HUDEP-2 (cell line): ENCODE data around the gene ARL11.

Source experiments
- DNase-seq, 76 experiments: peaks; one replicate each; lab custom pipeline; 2025; ENCODE audit not compliant: unreplicated experiment in 76 of 76; lab: John Stamatoyannopoulos, UW

The ARL11 gene

DNA sequence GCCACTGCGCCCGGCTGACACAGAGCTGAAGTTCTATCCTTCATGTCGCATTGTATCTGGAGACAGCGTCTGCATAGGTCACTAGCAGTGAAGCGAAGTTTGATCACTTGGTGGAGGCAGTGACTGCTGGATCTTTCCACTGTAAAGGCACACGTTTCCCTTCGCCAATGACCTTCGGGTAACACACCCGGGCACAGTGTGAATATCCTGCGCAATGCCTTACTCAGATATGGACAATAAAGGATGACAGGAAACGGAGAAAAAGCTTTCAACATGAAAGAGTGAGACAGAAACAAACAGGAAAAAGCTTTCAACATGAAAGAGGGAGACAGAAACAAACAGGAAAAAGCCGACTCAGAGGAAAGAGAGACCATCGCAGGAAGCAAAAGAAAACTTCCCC is 17.1 kb downstream of the ARL11 start:
- DNase-seq: no peak

DNA sequence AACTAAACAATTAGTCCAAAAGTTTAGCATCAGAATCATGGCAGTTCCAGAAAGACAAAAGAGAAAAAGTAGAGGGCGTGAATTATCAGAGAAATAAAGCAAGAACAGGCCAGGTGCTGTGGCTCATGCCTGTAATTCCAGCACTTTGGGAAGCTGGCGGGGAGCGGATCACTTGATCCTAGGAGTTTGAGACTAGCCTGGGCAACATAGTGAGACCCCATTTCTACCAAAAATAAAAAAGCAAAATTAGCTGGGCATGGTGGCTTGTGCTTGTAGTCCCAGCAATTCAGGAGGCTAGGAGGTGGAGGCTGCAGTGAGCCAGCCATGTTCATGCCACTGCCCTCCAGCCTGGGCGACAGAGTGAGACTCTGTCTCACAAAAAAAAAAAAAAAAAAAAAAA is 18.4 kb downstream of the ARL11 start:
- DNase-seq: no peak

DNA sequence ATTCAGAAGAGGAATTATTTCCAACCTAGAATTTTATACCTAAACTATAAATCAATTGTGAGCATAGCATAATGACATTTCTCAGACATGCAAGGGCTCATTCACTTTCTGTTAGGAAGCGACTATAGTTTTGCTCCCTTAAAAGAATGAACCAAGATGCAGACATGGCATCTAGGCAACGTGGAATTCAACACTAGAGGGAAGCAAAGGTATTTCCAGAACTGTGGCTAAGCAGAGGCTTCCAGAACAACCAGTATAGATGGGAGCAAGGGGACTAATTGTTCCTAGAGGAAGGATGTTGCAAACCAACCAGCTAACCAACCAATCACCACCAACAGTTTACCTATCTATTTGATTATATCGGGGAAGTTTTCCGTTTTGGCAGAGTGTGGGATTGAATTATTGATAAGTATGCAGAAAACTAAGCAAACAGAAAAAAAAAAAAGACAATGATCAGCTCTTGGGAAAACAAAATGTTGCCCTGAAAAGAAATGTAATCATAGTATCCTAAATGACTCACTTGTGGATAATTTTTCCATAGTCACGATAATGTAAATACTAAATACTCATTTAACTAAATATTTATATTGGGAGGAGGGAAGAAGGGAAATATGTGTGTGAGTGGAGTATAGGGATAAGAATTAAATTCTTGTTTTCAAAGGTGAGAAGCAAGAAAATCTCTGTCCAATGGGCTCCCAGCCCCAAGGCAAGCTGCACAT is 21.1 kb downstream of the ARL11 start:
- DNase-seq: peak in 1 of 76 experiments; percentile 2

DNA sequence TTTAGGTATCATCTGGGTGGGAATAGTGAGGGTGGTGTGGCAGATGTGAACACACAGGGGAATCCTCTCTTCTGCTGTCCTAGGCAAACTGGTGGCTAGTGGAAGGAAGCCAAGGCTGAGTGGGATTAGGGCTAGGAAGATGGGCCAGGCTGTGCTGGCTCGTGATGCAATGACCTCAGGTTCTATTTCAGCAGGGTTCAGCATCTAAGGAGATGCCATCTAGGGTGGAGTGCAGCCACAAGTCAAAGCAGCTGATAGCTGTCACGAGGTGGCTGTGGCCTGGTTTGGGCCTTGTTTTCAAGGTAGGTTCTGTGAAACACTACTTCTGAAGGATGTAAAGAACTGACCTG is 21.6 kb downstream of the ARL11 start:
- DNase-seq: no peak

DNA sequence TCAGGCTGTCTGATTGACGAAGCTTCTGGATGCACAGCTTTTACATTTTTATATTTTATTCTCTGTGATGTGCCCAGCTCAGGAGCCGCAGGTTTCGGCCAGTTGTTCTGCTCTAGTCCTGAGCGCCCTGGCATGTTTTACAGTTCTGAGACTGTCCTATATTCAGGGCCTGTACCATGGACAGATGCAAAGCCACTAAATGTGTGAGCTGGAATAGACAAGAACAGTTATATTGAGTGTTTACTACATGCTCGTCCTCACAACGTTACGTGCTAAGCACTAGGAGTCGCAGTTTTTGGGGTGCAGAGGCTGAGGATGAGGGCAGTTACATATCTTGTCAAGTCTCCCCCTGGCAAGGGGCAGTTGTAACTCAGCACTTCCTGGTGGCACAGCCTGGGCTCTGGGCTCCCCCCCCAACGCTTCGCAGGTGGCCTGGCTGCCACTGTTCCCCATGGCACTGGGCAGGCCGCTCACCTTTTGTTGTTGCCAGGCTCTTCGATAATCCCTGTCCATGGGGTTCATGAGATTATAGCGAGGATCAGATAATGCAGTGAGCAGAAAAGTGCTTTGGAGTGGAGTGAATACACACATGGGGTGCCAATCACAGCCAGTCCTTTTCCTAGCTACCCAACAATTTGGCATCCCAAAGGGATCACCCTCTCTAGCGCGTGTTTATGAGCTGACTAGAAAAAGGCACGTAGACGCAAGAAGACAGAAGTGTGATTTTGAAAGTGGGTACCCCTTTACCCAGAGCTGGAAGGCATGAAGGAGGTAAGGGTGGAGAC is 23.5 kb downstream of the ARL11 start:
- no peak for DNase-seq

DNA sequence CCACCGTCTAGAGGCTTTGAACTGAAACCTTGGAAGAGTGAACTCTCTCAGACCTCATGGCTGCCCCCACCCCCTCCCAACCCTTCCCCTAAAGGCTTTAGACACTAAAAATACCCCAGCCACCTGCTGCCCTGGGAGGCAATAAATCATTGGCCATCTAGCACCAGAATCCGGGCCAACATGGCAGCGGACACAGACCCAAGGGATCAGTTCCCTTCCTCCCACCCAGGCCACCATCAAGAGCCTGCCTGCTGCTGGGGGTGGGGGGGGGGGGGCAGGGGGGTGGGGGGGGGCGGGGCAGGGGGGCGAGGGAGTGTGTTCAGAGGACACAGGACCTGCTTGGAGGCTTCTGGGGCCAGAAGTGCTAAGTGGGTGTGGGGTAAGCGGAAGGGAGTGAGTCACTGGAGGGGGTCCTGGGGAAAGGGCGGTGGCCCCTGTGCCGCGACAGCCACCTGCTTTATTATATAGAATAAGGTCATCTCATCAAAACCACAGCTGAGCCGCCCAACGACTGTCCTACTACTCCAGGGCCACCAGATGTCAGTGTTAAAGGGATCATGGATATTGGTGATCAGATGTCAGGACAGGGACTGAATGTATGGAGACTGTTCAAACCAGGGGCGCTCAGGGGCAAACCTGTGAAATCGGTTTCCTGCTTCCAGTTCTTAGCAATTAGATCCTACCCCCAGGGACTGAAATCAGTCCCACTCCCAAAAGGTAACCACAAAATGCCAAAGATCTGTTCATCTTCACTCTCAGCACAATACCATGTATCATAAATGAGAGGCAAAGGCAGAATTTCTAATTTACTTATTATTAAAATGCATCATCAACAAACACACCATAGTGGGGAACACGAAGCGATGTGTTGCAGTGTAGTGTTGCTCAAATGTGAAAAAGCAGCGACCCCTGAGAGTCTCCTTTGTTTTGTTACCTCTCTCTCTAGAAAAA is 24.3 kb downstream of the ARL11 start:
- peak in 55 of 76 experiments; percentile 1 to 58 (median 24) for DNase-seq

DNA sequence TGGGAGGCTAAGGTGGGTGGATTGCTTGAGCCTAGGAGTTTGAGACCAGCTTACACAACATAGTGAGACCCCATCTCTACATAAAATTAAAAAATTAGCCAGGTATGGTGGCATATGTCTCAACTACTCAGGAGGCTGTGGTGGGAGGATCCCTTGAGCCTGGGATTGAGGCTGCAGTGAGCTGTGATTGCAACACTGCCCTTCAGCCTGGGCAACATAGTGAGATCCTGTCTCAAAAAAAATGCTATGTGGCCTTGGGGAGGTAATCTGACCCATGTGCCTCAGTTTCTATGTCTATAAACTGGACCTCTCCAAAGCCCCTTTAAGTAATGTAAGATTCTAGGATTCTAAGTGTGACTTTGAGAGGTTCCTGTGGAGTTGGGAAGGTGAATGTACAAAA is 25.2 kb downstream of the ARL11 start:
- no peak for DNase-seq

DNA sequence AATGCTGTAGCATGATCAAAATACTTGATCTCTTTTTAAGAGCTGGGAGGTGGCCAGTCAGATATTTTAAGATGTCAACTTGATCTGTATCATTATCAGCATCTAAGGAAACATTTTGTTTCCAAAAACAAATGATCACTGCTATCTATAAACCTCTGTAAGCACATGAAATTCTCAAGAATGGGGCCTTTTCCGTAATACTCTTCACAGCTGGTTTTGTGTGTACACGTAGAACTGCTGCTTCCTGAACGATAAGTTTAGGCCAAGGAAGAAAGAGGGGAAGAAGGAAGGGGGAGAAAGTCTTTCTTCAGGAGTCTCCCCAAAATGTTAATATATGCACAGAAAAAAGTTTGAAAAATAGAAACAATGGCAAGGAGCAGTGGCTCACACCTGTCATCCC is 25.7 kb downstream of the ARL11 start:
- DNase-seq: no peak

DNA sequence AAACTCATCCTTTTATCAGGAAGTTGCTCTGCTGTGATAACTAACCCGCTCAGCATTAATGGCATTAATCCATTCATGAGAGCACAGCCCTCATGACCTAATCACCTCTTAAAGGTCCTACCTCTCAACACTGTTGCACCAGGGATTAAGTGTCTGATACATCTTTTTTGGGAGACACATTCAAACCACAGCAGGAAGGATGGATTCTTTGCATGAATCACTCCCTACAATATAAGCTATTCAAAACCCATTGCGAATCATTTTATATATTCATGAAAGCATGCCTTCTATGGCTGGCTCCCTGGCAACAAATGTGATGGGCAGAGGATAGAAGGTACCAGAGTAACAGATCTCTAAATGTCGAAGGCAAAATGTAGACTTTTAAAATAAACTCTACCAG is 27.6 kb downstream of the ARL11 start:
- DNase-seq: no peak

DNA sequence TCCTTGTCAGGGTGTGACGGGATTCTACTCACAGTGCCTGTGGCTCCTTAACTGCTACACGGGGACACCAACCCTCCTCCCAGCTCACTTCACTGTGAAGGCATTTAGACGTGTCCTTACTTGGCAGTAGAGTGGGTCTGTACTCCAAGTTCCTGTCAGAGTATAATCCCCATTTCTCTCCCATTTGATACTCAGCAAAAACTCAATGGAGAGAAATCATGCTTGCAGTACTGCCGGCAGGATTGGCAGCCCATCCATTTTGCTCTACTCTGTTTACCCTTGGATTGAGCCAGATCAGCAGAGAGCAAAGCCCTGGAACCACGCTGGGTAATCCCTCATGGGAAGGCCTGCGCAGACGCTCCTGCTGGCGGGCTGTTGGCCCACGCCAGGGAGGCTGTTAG is 28.9 kb downstream of the ARL11 start:
- no peak for DNase-seq

DNA sequence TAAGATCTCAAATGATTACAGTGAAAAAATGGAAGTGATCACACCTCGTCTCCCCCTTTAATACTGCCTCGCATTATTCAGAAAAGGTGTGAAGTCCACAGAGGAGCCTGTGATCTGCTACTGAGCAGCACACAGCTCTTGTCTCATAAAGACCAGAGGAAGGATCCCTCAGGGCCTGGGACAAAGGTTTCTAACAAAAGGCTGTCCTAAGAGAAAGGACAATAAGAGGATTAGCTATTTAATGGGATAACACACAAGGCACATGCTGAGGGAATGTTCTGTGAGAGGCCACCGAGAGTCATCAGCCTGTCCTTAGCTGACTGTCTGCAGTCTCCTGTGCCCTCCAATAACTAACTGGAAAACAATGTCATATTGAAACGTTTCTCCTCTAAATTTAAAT is 36.3 kb downstream of the ARL11 start:
- DNase-seq: no peak

DNA sequence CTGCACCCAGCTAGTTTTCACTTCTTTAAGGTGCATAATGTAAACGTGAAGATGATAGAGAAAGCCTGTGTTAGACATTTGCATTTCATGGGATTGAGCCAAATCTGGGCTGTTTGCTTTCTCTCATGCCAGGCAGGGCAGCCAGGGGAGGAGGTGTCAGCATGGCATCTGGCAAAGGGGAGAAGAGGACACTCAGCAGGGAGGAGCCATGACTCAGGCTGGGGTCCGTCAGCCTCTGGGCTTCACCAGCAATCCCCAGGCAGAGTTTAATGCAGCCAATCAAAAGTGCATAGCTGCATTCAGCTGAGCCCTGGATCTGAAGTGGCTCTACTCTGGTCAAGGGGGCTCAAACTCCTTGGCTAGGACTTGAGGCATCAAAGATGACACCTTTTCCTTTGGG is 39.5 kb downstream of the ARL11 start:
- no peak for DNase-seq

DNA sequence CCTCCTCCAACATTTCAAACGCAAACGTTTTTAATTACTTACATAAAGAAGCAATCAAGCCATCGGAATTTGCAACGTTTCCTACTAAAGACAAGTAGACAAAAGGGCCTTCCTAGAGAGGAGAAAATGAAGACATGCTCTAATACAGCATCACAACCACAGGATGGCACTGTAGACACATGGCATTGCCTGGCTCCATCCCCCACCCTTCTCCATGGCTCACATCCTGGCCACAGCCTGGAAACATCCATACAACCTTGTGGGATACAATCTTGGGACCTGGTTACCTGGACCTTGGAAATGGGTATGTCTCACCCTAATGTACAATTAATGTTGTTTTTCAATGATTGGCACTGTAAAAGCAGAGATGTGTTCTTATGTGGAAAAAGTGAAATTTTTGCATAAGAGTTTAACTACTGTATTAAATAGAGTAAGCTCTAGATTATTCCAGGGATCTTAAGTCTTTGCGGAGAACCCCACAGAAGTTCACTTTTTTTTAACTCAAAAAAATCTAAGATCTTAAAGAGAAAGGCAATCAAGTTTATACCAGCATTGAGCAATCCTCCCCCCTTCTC is 41.5 kb downstream of the ARL11 start:
- DNase-seq: peak in 35 of 76 experiments; percentile 2 to 45 (median 20)

DNA sequence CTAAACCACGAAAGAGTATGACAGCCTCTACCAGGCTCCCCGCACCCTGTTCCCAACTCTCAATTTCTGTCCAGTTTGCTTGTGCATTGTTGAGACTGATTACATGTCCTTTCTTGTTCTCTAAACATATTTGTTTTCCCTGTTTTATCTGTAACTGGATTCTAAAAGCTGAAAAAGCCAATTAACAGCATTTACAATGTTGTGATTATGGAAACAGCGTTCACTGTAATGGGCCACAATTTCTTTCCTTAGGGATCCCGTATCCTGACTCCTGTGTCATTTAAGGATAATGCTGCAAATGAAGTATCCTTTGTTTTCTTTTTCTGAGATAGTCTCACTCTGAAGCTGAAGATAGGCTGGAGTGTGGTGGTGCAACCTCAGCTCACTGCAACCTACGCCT is 42.5 kb downstream of the ARL11 start:
- DNase-seq: no peak

DNA sequence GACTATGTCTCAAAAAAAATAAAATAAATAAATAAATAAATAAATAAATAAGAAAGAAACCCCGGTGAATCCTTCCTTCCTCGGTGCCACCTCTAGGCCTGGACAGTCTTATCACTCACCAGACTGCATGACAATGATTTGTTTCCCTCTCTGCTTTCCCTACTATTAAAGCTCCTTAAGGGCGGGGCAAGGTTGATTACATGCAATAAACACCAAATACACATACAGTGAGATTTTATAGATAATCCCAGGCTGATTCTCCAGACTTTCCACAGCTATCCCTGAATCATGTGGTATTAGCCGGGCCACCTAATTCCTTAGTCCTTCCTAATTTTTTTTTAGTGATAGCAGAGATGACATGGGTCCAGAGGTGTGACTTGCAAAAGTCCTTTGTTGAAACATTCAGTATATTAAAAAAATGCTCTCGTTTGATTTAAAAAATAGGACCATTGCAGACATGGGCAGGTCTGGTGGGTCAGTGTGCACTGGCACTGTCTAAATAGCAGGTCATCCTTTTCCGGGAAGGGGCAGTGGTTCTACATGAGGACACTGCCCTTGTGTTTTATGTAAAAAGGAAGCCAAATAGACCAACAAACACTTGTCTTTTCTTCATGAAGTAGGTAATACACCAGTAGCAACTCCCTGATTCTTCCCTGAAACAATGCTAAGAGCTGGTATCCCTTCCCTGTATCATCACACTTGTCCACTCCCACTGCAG is 48.4 kb downstream of the ARL11 start:
- DNase-seq: no peak

DNA sequence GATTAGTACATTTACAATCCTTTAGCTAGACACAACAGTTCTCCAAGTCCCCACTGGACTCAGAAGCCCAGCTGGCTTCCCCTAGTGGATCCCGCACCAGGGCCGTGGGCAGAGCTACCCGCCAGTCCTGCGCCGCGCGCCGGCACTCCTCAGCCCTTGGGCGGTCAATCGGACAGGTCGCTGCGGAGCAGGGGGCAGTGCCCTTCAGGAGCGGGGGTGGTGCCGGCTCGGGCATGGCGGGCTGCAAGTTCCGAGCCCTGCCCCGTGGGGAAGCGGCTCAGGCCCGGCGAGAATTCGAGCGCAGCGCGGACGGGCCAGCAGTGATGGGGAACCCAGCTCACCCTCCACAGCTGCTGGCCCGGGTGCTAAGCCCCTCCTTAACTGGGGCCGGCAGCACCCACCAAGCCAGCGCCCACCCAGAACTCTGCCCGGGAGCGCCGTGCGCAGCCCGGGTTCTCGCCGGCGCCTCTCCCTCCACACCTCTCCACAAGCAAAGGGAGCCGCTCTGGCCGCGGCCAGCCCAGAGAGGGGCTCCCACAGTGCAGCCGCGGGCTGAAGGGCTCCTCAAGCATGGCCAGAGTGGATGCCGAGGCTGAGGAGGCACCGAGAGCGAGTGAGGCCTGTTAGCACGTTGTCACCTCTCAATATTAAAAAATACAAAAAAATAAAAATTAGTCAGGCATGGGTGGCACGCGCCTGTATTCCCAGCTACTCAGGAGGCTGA is 50.0 kb downstream of the ARL11 start:
- no peak for DNase-seq

DNA sequence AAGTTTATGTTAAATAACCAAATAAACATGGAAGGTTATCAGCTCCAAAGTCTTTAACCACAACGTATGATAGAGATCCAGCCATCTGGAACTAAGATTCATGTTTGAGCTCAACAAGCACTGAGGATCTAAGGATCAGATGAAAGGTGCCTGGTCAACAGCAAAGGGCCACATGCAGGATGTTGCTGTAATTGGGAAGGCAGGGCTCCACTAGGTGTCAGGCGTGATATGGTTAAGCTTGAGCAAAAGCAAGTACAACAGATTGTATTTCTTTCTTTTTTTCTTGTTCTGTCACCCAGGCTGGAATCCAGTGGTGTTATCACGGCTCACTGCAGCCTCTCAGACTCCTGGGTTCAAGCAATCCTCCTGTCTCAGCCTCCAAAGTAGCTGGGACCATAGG is 50.9 kb downstream of the ARL11 start:
- DNase-seq: peak in 25 of 76 experiments; percentile 1 to 42 (median 18)

DNA sequence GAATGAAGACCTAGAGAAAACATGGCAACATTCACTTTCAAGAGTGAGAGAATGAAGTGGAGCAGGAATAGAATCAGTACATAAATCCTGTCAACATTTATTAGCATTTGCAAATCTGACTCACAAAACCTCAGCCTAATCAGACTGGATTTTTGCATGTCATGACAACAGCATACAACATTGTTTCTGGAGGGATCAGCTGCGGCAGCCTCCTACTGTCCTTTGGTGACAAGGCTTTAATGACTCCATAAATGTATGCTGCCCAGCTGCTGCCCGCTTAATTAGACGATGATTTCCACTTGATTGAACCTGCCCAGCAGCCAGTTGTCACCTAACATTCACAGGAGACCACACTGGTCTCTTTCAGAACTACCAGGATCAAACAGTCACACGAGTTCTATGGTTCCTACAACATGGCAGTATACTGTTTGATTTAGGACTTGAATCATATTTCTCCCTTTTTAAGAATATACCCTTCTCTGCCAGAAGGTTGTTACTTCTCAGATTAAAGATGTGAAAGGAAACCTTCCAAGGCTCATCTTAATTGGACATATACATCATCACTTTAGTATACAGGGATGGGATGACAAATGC is 53.6 kb downstream of the ARL11 start:
- DNase-seq: no peak
